ENCODE data around the gene FAU. TPM values are rescaled to one million over a fixed set of nuclear protein-coding genes. Genes with fewer than 3 reads are reported as not detected.
A peak's percentile ranks its signal among the peaks of the same experiment; 100 is the strongest.

FAU gene
- total and polyA plus RNA-seq, 10 of the 15 experiments (the other 5 are each of a cell fraction or from before 2014, with no cell fraction given) = 332 to 1,347 (median 990) TPM

GRCh38 chr11:65121865-65122696 lies at the start of gene FAU, which contains the start of gene MRPL49 (continued):
- TF ChIP-seq ZNF274 (IDR thresholded peaks at IDR 0.05; ENCODE audit: insufficient read depth, insufficient read length) (no peak), TBL1XR1 (IDR thresholded peaks at IDR 0.05; ENCODE audit: low read depth, low read length) (peak; percentile 70; the same call in 1 of the 2 replicates), NRF1 (conservative IDR thresholded peaks at IDR 0.05; ENCODE audit: low read depth, low read length) (peak; percentile 91), FOS (IDR thresholded peaks at IDR 0.05; ENCODE audit: borderline replicate concordance, extremely low read depth, insufficient read length) (no peak), SRF (IDR thresholded peaks at IDR 0.05; ENCODE audit: low read depth in 2 of 2, low read length in 2 of 2) (peak; percentile 37 to 77; a peak in 1 of 4 replicates), BACH1 (IDR thresholded peaks at IDR 0.05; ENCODE audit: borderline replicate concordance) (no peak; the same call in 1 of the 2 replicates), KLF5 (IDR thresholded peaks at IDR 0.05; ENCODE audit: partially characterized antibody) (peak; percentile 16), BCLAF1 (IDR thresholded peaks at IDR 0.05) (no peak), E2F4 (IDR thresholded peaks at IDR 0.05; ENCODE audit: low read depth, low read length) (no peak; the same call in 1 of the 2 replicates), NR2C1 (IDR thresholded peaks at IDR 0.05) (peak; percentile 75), DPF2 (IDR thresholded peaks at IDR 0.05) (no peak), ZNF622 (IDR thresholded peaks at IDR 0.05) (no peak), FOXM1 (IDR thresholded peaks at IDR 0.05; ENCODE audit: low read depth, low read length) (no peak), RBBP5 (conservative IDR thresholded peaks at IDR 0.05) (no peak), IKZF1 (conservative IDR thresholded peaks at IDR 0.05) (peak; percentile 77), SMC3 (IDR thresholded peaks at IDR 0.05; ENCODE audit: borderline replicate concordance, low read length) (no peak), PML (IDR thresholded peaks at IDR 0.05; ENCODE audit: low read length) (peak; percentile 84), MYC (IDR thresholded peaks at IDR 0.05; ENCODE audit: insufficient read depth, insufficient read length, insufficient replicate concordance, low read length, severe bottlenecking) (no peak), MEF2B (IDR thresholded peaks at IDR 0.05; ENCODE audit: partially characterized antibody, poor library complexity, severe bottlenecking) (no peak), IKZF2 (IDR thresholded peaks at IDR 0.05) (no peak), TAF1 (IDR thresholded peaks at IDR 0.05; ENCODE audit: borderline replicate concordance, low read depth, low read length) (peak; percentile 93), SUZ12 (IDR thresholded peaks at IDR 0.05; ENCODE audit: unreplicated experiment) (no peak)
- TF ChIP-seq, protein P1, sequence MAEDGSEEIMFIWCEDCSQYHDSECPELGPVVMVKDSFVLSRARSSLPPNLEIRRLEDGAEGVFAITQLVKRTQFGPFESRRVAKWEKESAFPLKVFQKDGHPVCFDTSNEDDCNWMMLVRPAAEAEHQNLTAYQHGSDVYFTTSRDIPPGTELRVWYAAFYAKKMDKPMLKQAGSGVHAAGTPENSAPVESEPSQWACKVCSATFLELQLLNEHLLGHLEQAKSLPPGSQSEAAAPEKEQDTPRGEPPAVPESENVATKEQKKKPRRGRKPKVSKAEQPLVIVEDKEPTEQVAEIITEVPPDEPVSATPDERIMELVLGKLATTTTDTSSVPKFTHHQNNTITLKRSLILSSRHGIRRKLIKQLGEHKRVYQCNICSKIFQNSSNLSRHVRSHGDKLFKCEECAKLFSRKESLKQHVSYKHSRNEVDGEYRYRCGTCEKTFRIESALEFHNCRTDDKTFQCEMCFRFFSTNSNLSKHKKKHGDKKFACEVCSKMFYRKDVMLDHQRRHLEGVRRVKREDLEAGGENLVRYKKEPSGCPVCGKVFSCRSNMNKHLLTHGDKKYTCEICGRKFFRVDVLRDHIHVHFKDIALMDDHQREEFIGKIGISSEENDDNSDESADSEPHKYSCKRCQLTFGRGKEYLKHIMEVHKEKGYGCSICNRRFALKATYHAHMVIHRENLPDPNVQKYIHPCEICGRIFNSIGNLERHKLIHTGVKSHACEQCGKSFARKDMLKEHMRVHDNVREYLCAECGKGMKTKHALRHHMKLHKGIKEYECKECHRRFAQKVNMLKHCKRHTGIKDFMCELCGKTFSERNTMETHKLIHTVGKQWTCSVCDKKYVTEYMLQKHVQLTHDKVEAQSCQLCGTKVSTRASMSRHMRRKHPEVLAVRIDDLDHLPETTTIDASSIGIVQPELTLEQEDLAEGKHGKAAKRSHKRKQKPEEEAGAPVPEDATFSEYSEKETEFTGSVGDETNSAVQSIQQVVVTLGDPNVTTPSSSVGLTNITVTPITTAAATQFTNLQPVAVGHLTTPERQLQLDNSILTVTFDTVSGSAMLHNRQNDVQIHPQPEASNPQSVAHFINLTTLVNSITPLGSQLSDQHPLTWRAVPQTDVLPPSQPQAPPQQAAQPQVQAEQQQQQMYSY (CRISPR knock-in tag; IDR thresholded peaks at IDR 0.05) = no peak

Data from GM12878 (cell line).